ENCODE data around the gene ULBP3. TPM values are rescaled to one million over a fixed set of nuclear protein-coding genes. Genes with fewer than 3 reads are reported as not detected.

The ULBP3 gene
- total and polyA plus RNA-seq, 9 of the 15 experiments (the other 6 are each of a cell fraction or from before 2014, with no cell fraction given) = 0.25 to 0.33 TPM; not detected in 7

GRCh38 chr6:150078788-150079187 lies 9.9 kb upstream of the ULBP3 start (continued):
- TF ChIP-seq TCF3 (CRISPR knock-in tag; IDR thresholded peaks at IDR 0.05) = peak; percentile 68
- no peak for TF ChIP-seq SRSF9 (IDR thresholded peaks at IDR 0.05; ENCODE audit: borderline replicate concordance, low read depth, low read length)
- TF ChIP-seq TAF15 (IDR thresholded peaks at IDR 0.05; ENCODE audit: low read depth, low read length) = no peak
- TF ChIP-seq PML (IDR thresholded peaks at IDR 0.05; ENCODE audit: low read length) = peak; percentile 67; the same call in 1 of the 2 replicates
- 0 out of 2 replicates have a peak, but pooled peaks have one; percentile 23 for TF ChIP-seq TARDBP (IDR thresholded peaks at IDR 0.05)
- TF ChIP-seq MECOM (CRISPR knock-in tag; IDR thresholded peaks at IDR 0.05) = no peak
- no peak for TF ChIP-seq NCOA6 (IDR thresholded peaks at IDR 0.05)
- no peak for TF ChIP-seq ZBTB40 (IDR thresholded peaks at IDR 0.05)
- TF ChIP-seq ZBTB40 (CRISPR knock-in tag; IDR thresholded peaks at IDR 0.05) = no peak
- TF ChIP-seq RCOR1 (IDR thresholded peaks at IDR 0.05; ENCODE audit: borderline replicate concordance in 1 of 2, low read depth in 2 of 2, low read length in 2 of 2) = peak in 1 of 2 experiments; percentile 89; a peak in 2 of 4 replicates
- no peak for TF ChIP-seq POLR2B (IDR thresholded peaks at IDR 0.05; ENCODE audit: low read depth, partially characterized antibody)
- TF ChIP-seq GTF3C2 (IDR thresholded peaks at IDR 0.05; ENCODE audit: borderline replicate concordance, extremely low read depth, insufficient read length) = no peak
- no peak for TF ChIP-seq SP2 (IDR thresholded peaks at IDR 0.05; ENCODE audit: extremely low read depth, low read depth, low read length, poor library complexity, severe bottlenecking)
- peak; percentile 63; the same call in 1 of the 2 replicates for TF ChIP-seq NCOR1 (IDR thresholded peaks at IDR 0.05)
- no peak for TF ChIP-seq ZNF311 (CRISPR knock-in tag; IDR thresholded peaks at IDR 0.05)
- no peak for TF ChIP-seq TCF15 (CRISPR knock-in tag; IDR thresholded peaks at IDR 0.05)
